T-helper 1 cell treated with Interleukin-12 subunit alpha and Interleukin-12 subunit beta and Interleukin-4 antibody, amounts not matched to agents 30 μg/mL and 1 μg/mL, for 36 hours (primary cell): ENCODE measurements around the gene RIPPLY3.

Experiments used
- H3K27ac Mint-ChIP-seq: one replicate; pipeline ENCODE4 v1.8.0; 2021; ENCODE audit warnings: mild to moderate bottlenecking, mixed read lengths
- H3K27me3 Mint-ChIP-seq: one replicate; pipeline ENCODE4 v1.8.0; 2021; ENCODE audit warnings: low read depth, mixed read lengths
- H3K36me3 Mint-ChIP-seq: one replicate; pipeline ENCODE4 v1.8.0; 2021; ENCODE audit warnings: low read depth, mixed read lengths
- H3K4me1 Mint-ChIP-seq: one replicate; pipeline ENCODE4 v1.8.0; 2021; ENCODE audit warnings: low read depth, mixed read lengths
- H3K4me3 Mint-ChIP-seq: one replicate; pipeline ENCODE4 v1.8.0; 2021; ENCODE audit warnings: mild to moderate bottlenecking, moderate library complexity, mixed read lengths
- H3K9me3 Mint-ChIP-seq: one replicate; pipeline ENCODE4 v1.8.0; 2021; ENCODE audit warnings: mixed read lengths

Gene RIPPLY3

GRCh38 chr21:37006486-37007291, at the start of gene RIPPLY3:
RIPPLY3 (plus strand) TSS chr21:37006702; CDS start chr21:37006773, 71 bp downstream.
- Mint-ChIP-seq H3K4me3 (peak within 1 kb of the TSS; percentile 66), H3K4me1 (peaks cover 8% of the 10 kb centered on the region), H3K9me3 (no peaks in the 10 kb centered on the region)

DNA sequence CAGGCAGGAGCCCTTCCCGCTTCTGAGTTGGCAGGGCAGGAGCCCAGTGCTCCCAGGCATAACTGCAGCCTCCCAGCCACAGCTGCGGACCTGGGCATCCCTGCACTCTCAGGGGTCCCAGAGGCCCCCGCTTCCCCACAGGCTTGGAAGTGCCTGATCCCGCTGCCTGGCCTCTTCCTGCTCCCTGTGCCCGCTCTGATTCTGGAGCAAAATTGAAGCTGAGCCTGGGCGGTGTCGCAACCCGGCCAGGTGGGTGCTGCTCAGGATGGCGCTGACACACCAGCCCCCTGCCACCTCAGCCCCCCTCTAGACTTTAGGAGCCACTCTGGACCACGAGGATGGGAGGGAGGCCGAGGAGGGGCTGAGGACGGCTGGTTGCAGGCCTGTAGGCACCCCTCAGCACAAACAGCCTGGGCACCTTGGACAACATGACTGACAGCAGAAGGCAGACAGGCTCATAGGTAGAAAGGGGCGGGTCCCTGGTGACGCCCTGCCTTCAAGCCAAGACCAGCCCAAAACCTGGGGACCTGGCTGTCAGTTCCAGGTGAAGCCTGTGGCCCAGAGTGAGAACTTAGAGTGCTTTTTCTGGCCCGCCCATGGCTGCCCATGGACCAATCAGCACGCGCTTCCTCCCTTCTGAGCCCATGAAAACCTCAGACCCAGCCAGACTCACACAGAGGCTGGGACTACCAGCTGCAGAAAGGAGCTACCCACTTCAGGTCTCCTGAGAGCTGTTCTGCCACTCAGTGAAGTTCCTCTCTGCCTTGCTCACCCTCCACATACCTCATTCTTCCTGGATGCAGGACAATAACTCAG, 47.3 kb upstream of the RIPPLY3 start:
- no peaks in the 10 kb centered on the region for H3K9me3 Mint-ChIP-seq
- peaks cover 12% of the 10 kb centered on the region for H3K36me3 Mint-ChIP-seq
- no peaks in the 10 kb centered on the region for H3K27me3 Mint-ChIP-seq
- no peak overlapping the region for H3K27ac Mint-ChIP-seq
- peaks cover 3% of the 10 kb centered on the region for H3K4me1 Mint-ChIP-seq
- H3K4me3 Mint-ChIP-seq, result no peak overlapping the region

More at GRCh38 chr21:37006486-37007291, at the start of gene RIPPLY3:
- H3K36me3 Mint-ChIP-seq, result no peaks in the 10 kb centered on the region
- no peak within 1 kb of the TSS for H3K27ac Mint-ChIP-seq
- peaks cover 30% of the 10 kb centered on the region for H3K27me3 Mint-ChIP-seq

DNA sequence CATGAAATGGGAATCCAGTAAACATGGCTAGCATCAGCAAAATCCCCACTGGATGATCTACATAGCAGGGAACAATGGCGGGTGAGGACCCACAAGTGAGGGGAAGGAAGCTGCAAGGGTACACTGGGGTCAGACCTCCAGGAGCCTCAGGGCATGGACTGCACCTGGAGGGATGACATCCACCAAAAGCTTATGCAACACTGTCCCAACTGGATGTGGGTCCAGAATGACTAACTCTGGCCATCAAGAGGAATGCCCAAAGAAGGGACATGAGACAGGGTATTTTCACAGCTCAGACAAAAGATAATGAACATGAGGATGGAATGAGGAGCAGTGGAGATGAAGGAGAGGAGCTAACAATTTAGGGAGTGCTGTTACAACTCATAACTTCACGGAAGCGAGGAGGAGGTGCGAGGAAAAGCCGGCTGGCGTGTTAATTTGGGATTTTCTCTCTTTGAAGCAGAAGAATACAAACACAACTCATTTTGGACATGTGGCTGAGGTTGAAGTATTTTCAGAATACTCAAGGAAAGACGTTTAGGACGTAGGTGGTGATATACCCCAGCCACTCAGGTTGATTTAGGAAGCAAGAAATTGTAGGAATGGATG, 45.7 kb upstream of the RIPPLY3 start:
- Mint-ChIP-seq H3K9me3 (no peaks in the 10 kb centered on the region), H3K27me3 (no peaks in the 10 kb centered on the region), H3K4me1 (peaks cover 14% of the 10 kb centered on the region), H3K36me3 (peaks cover 16% of the 10 kb centered on the region), H3K4me3 (no peak overlapping the region), H3K27ac (no peak overlapping the region)

GRCh38 chr21:36962098-36962780, 44.3 kb upstream of the RIPPLY3 start:
- Mint-ChIP-seq H3K4me1 (peaks cover 20% of the 10 kb centered on the region), H3K27me3 (no peaks in the 10 kb centered on the region), H3K9me3 (no peaks in the 10 kb centered on the region), H3K4me3 (no peak overlapping the region), H3K27ac (no peak overlapping the region), H3K36me3 (peaks cover 12% of the 10 kb centered on the region)

DNA sequence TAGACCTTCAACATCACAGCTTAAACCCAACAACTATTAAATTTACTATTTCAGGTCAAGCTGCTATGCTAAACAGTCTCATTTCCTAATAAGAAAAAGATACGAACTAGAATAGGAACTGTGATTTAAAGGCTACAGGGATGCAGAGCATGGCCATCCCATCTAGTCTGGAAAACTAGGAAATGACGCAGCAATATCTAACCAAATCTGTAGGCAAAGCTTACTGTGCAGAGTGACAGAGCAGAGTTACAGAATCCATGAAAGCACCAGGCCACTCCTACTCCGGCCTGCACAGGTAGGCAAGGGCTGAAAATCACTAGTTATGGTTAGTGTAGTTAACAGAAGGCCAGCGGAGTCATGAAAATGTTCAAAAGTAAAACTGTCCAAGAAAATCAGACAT, 42.1 kb upstream of the RIPPLY3 start:
- H3K36me3 Mint-ChIP-seq, result peaks cover 12% of the 10 kb centered on the region
- peaks cover 21% of the 10 kb centered on the region for H3K4me1 Mint-ChIP-seq
- no peaks in the 10 kb centered on the region for H3K9me3 Mint-ChIP-seq
- no peak overlapping the region for H3K27ac Mint-ChIP-seq
- no peaks in the 10 kb centered on the region for H3K27me3 Mint-ChIP-seq
- no peak overlapping the region for H3K4me3 Mint-ChIP-seq

DNA sequence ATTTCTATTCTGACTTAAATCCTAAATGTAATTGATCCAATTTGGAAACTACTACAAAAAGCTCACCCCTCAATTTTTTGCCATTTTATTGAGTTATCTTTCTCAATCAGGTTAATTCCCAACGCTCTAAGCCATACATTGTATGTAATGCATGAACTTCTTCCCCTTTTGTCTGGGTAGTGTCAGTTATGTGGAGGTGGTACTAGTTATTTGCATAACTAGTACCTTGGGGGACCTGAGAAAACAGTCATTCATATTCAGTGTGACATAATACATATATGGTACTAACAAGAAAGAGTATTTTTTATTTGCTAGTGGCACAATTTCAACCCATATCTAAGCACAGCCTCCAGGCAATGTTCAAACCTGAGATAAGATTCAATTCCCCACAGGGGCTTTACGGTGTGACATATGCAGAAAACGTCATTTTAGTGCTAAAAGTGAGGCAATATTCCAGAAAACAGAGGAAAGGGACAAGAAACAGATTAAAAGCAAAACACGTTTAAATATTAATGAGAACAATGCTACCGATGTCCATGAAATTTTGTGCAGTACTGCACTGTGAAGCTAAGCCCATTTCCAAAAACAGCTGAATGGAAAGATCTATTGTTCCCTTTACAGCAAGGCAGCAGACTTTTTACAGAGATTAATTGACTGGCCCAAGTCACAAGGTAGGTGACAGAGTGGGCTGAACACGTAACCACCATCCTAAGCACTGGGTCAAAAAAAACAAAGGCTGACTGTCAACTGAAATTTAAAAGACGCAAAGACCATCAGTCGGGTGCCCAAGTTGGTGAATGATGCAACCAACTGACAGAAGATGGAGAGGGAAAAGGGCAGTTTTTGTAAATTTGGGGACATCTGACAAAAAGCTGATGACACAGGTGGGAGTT, 41.4 kb upstream of the RIPPLY3 start:
- Mint-ChIP-seq H3K27me3 (no peaks in the 10 kb centered on the region), H3K36me3 (peaks cover 12% of the 10 kb centered on the region), H3K4me1 (peaks cover 19% of the 10 kb centered on the region)

GRCh38 chr21:36965720-36966065, 40.8 kb upstream of the RIPPLY3 start:
- H3K4me3 Mint-ChIP-seq, result peak overlapping the region; percentile 87
- no peaks in the 10 kb centered on the region for H3K27me3 Mint-ChIP-seq
- no peaks in the 10 kb centered on the region for H3K9me3 Mint-ChIP-seq
- H3K4me1 Mint-ChIP-seq, result peaks cover 19% of the 10 kb centered on the region
- peaks cover 9% of the 10 kb centered on the region for H3K36me3 Mint-ChIP-seq
- peak overlapping the region; percentile 94 for H3K27ac Mint-ChIP-seq

More for the DNA sequence above, 41.4 kb upstream of the RIPPLY3 start:
- H3K4me3 Mint-ChIP-seq, result peak overlapping the region; percentile 87
- no peaks in the 10 kb centered on the region for H3K9me3 Mint-ChIP-seq
- peak overlapping the region; percentile 94 for H3K27ac Mint-ChIP-seq

- H3K4me1 Mint-ChIP-seq, result peaks cover 19% of the 10 kb centered on the region
- H3K4me3 Mint-ChIP-seq, result peak within 1 kb of the TSS; percentile 87
- peak within 1 kb of the TSS; percentile 94 for H3K27ac Mint-ChIP-seq
- peaks cover 6% of the 10 kb centered on the region for H3K36me3 Mint-ChIP-seq
- no peaks in the 10 kb centered on the region for H3K9me3 Mint-ChIP-seq
- no peaks in the 10 kb centered on the region for H3K27me3 Mint-ChIP-seq
These were observed 40.3 kb upstream of the RIPPLY3 start, which contains the start of gene HLCS for GRCh38 chr21:36966066-36966820. HLCS (minus strand) TSS chr21:36966669; CDS start chr21:36966638, 31 bp downstream.

GRCh38 chr21:36966821-36967768, 39.4 kb upstream of the RIPPLY3 start:
- H3K36me3 Mint-ChIP-seq, result peaks cover 6% of the 10 kb centered on the region
- no peaks in the 10 kb centered on the region for H3K9me3 Mint-ChIP-seq
- H3K4me3 Mint-ChIP-seq, result peak overlapping the region; percentile 70
- H3K27ac Mint-ChIP-seq, result peak overlapping the region; percentile 76
- no peaks in the 10 kb centered on the region for H3K27me3 Mint-ChIP-seq
- H3K4me1 Mint-ChIP-seq, result peaks cover 19% of the 10 kb centered on the region

DNA sequence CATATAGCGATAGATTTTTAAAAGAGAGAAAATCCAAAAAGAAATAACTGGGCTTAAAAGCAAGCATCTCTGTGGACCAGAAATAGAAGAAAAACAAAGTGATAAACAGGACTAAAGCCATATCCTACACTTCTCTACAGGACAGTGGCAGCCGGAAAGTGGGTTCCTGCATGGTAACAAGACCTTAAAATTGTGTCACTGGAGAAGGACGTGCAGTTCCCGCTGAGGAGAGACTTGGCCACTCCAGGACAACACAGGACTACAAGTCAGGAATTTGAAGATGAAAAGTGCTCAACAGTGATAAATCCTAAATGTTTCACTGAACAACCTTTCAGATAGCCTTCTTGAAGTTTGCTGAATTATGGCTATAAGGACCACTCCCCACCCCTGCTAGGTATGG, 38.1 kb upstream of the RIPPLY3 start:
- Mint-ChIP-seq H3K27ac (no peak overlapping the region), H3K9me3 (no peaks in the 10 kb centered on the region), H3K27me3 (no peaks in the 10 kb centered on the region), H3K4me1 (peaks cover 19% of the 10 kb centered on the region), H3K4me3 (no peak overlapping the region), H3K36me3 (peaks cover 6% of the 10 kb centered on the region)

GRCh38 chr21:36968976-36969375, 37.5 kb upstream of the RIPPLY3 start:
- no peaks in the 10 kb centered on the region for H3K27me3 Mint-ChIP-seq
- H3K27ac Mint-ChIP-seq, result no peak overlapping the region
- H3K4me3 Mint-ChIP-seq, result no peak overlapping the region
- H3K4me1 Mint-ChIP-seq, result peaks cover 19% of the 10 kb centered on the region
- H3K9me3 Mint-ChIP-seq, result no peaks in the 10 kb centered on the region
- peaks cover 6% of the 10 kb centered on the region for H3K36me3 Mint-ChIP-seq
